ENCODE results near the gene YY1. TPM values are rescaled to one million over a fixed set of nuclear protein-coding genes. Genes with fewer than 3 reads are reported as not detected.

The YY1 gene
- total and polyA plus RNA-seq, 9 of the 15 experiments (the other 6 are each of a cell fraction or from before 2014, with no cell fraction given): 20.8 to 74.2 (median 46.7) TPM

DNA sequence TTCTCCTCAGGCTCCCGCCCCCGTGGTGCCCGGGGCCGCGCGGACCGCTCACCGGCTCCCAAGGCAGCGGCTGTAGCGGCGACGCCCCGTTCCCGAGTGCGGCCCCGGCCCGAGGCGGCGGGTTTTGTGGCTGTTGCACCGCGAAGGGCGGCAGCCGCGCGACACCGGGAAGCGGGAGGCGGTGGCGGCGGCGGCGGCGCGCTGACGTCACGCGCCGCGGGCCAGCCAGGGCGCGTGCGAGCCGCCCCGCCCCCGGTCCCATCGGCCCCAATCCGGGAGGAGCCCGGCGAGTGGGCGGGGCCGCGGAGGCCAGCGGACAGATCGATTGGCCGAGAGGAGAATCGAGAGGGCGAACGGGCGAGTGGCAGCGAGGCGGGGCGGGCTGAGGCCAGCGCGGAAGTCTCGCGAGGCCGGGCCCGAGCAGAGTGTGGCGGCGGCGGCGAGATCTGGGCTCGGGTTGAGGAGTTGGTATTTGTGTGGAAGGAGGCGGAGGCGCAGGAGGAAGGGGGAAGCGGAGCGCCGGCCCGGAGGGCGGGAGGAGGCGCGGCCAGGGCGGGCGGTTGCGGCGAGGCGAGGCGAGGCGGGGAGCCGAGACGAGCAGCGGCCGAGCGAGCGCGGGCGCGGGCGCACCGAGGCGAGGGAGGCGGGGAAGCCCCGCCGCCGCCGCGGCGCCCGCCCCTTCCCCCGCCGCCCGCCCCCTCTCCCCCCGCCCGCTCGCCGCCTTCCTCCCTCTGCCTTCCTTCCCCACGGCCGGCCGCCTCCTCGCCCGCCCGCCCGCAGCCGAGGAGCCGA, at the start of gene YY1 (continued):
- TF ChIP-seq, protein P1, sequence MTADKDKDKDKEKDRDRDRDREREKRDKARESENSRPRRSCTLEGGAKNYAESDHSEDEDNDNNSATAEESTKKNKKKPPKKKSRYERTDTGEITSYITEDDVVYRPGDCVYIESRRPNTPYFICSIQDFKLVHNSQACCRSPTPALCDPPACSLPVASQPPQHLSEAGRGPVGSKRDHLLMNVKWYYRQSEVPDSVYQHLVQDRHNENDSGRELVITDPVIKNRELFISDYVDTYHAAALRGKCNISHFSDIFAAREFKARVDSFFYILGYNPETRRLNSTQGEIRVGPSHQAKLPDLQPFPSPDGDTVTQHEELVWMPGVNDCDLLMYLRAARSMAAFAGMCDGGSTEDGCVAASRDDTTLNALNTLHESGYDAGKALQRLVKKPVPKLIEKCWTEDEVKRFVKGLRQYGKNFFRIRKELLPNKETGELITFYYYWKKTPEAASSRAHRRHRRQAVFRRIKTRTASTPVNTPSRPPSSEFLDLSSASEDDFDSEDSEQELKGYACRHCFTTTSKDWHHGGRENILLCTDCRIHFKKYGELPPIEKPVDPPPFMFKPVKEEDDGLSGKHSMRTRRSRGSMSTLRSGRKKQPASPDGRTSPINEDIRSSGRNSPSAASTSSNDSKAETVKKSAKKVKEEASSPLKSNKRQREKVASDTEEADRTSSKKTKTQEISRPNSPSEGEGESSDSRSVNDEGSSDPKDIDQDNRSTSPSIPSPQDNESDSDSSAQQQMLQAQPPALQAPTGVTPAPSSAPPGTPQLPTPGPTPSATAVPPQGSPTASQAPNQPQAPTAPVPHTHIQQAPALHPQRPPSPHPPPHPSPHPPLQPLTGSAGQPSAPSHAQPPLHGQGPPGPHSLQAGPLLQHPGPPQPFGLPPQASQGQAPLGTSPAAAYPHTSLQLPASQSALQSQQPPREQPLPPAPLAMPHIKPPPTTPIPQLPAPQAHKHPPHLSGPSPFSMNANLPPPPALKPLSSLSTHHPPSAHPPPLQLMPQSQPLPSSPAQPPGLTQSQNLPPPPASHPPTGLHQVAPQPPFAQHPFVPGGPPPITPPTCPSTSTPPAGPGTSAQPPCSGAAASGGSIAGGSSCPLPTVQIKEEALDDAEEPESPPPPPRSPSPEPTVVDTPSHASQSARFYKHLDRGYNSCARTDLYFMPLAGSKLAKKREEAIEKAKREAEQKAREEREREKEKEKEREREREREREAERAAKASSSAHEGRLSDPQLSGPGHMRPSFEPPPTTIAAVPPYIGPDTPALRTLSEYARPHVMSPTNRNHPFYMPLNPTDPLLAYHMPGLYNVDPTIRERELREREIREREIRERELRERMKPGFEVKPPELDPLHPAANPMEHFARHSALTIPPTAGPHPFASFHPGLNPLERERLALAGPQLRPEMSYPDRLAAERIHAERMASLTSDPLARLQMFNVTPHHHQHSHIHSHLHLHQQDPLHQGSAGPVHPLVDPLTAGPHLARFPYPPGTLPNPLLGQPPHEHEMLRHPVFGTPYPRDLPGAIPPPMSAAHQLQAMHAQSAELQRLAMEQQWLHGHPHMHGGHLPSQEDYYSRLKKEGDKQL (CRISPR knock-in tag; IDR thresholded peaks at IDR 0.05; ENCODE audit: borderline replicate concordance): no peak
- TF ChIP-seq MYBL2 (IDR thresholded peaks at IDR 0.05; ENCODE audit: low read depth) (no peak), MYBL2 (CRISPR knock-in tag; IDR thresholded peaks at IDR 0.05; ENCODE audit: borderline replicate concordance) (no peak), MED1 (CRISPR knock-in tag; IDR thresholded peaks at IDR 0.05; ENCODE audit: borderline replicate concordance) (no peak), FOXA1 (IDR thresholded peaks at IDR 0.05; ENCODE audit: borderline replicate concordance) (no peak), FOXA3 (CRISPR knock-in tag; conservative IDR thresholded peaks at IDR 0.05 in 1 of 2, IDR thresholded peaks at IDR 0.05 in 1 of 2) (no peak), SNIP1 (IDR thresholded peaks at IDR 0.05; ENCODE audit: low read depth) (no peak), RHOXF2B (CRISPR knock-in tag; conservative IDR thresholded peaks at IDR 0.05) (no peak), ZNF133 (CRISPR knock-in tag; IDR thresholded peaks at IDR 0.05) (no peak), ZKSCAN8 (CRISPR knock-in tag; IDR thresholded peaks at IDR 0.05) (no peak), ZBTB1 (CRISPR knock-in tag; IDR thresholded peaks at IDR 0.05; ENCODE audit: borderline replicate concordance, low read depth) (peak; percentile 98), TEAD2 (tag; IDR thresholded peaks at IDR 0.05) (no peak), ZNF3 (CRISPR knock-in tag; IDR thresholded peaks at IDR 0.05) (no peak)
- TF ChIP-seq, protein P2, sequence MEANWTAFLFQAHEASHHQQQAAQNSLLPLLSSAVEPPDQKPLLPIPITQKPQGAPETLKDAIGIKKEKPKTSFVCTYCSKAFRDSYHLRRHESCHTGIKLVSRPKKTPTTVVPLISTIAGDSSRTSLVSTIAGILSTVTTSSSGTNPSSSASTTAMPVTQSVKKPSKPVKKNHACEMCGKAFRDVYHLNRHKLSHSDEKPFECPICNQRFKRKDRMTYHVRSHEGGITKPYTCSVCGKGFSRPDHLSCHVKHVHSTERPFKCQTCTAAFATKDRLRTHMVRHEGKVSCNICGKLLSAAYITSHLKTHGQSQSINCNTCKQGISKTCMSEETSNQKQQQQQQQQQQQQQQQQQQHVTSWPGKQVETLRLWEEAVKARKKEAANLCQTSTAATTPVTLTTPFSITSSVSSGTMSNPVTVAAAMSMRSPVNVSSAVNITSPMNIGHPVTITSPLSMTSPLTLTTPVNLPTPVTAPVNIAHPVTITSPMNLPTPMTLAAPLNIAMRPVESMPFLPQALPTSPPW (CRISPR knock-in tag; IDR thresholded peaks at IDR 0.05): peak; percentile 95
- TF ChIP-seq, protein P3, sequence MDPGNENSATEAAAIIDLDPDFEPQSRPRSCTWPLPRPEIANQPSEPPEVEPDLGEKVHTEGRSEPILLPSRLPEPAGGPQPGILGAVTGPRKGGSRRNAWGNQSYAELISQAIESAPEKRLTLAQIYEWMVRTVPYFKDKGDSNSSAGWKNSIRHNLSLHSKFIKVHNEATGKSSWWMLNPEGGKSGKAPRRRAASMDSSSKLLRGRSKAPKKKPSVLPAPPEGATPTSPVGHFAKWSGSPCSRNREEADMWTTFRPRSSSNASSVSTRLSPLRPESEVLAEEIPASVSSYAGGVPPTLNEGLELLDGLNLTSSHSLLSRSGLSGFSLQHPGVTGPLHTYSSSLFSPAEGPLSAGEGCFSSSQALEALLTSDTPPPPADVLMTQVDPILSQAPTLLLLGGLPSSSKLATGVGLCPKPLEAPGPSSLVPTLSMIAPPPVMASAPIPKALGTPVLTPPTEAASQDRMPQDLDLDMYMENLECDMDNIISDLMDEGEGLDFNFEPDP (CRISPR knock-in tag; IDR thresholded peaks at IDR 0.05): no peak
- TF ChIP-seq, protein P4, sequence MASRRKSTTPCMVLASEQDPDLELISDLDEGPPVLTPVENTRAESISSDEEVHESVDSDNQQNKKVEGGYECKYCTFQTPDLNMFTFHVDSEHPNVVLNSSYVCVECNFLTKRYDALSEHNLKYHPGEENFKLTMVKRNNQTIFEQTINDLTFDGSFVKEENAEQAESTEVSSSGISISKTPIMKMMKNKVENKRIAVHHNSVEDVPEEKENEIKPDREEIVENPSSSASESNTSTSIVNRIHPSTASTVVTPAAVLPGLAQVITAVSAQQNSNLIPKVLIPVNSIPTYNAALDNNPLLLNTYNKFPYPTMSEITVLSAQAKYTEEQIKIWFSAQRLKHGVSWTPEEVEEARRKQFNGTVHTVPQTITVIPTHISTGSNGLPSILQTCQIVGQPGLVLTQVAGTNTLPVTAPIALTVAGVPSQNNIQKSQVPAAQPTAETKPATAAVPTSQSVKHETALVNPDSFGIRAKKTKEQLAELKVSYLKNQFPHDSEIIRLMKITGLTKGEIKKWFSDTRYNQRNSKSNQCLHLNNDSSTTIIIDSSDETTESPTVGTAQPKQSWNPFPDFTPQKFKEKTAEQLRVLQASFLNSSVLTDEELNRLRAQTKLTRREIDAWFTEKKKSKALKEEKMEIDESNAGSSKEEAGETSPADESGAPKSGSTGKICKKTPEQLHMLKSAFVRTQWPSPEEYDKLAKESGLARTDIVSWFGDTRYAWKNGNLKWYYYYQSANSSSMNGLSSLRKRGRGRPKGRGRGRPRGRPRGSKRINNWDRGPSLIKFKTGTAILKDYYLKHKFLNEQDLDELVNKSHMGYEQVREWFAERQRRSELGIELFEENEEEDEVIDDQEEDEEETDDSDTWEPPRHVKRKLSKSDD (conservative IDR thresholded peaks at IDR 0.05; ENCODE audit: low read length): peak; percentile 66; the same call in 1 of the 2 replicates
